Activated naive CD4-positive, alpha-beta T cell treated with anti-CD3 and anti-CD28 coated beads, Interleukin-2, amount 10 ng/mL, durations not matched to agents 7 days and 5 days (primary cell): ENCODE measurements around the gene SH3GLB2.

Source experiments
- CTCF ChIA-PET: fragments of 350-600 bp; sonication (Branson Sonifier 250); formaldehyde crosslinking; loops from one replicate; lab custom pipeline; 2021; ENCODE audit warnings: antibody characterized with exemption; lab: Charles Lee
- DNase-seq: peaks from one replicate; pipeline ENCODE4 v3.0.0-alpha.2; 2020
- H3K27ac Mint-ChIP-seq: one replicate; pipeline ENCODE4 v1.8.0; 2021; ENCODE audit warnings: mild to moderate bottlenecking, moderate library complexity, mixed read lengths
- H3K27me3 Mint-ChIP-seq: one replicate; pipeline ENCODE4 v1.8.0; 2021; ENCODE audit warnings: mild to moderate bottlenecking, mixed read lengths
- H3K36me3 Mint-ChIP-seq: one replicate; pipeline ENCODE4 v1.8.0; 2021; ENCODE audit warnings: mixed read lengths
- H3K4me1 Mint-ChIP-seq: one replicate; pipeline ENCODE4 v1.8.0; 2021; ENCODE audit warnings: mixed read lengths
- H3K4me3 Mint-ChIP-seq: one replicate; pipeline ENCODE4 v1.8.0; 2021; ENCODE audit warnings: mild to moderate bottlenecking, moderate library complexity, mixed read lengths
- H3K9me3 Mint-ChIP-seq: one replicate; pipeline ENCODE4 v1.8.0; 2021; ENCODE audit warnings: mixed read lengths

Gene SH3GLB2

GRCh38 chr9:129028192-129028966 lies at the start of gene SH3GLB2:
Gene SH3GLB2 (minus strand): TSS chr9:129028331. CDS start chr9:129028154, 177 bp downstream.
- Mint-ChIP-seq H3K27me3 (no peaks in the 10 kb centered on the region), H3K4me1 (peaks cover 31% of the 10 kb centered on the region), H3K36me3 (no peaks in the 10 kb centered on the region), H3K4me3 (peak within 1 kb of the TSS; percentile 82), H3K27ac (peak within 1 kb of the TSS; percentile 82), H3K9me3 (no peaks in the 10 kb centered on the region)
- CTCF ChIA-PET, result interaction anchor here (0.9 to 1.1 kb wide), 3 partner anchors 10 to 380 kb away, joined by 3 to 4 read pairs (median 3); no protein-coding TSS in a partner anchor
- DNase-seq, result peak; percentile 94

- Mint-ChIP-seq H3K4me3 (no peak overlapping the region), H3K36me3 (no peaks in the 10 kb centered on the region), H3K9me3 (no peaks in the 10 kb centered on the region), H3K27ac (no peak overlapping the region), H3K27me3 (no peaks in the 10 kb centered on the region), H3K4me1 (peaks cover 31% of the 10 kb centered on the region)
- no peak for DNase-seq
- CTCF ChIA-PET, result no interaction called here
Measured at GRCh38 chr9:129077236-129077635, 49.1 kb upstream of the SH3GLB2 start.

GRCh38 chr9:129076640-129077037 lies 48.5 kb upstream of the SH3GLB2 start:
- peaks cover 2% of the 10 kb centered on the region for H3K36me3 Mint-ChIP-seq
- CTCF ChIA-PET, result no interaction called here

GRCh38 chr9:129075996-129076639 lies 48.0 kb upstream of the SH3GLB2 start:
- H3K9me3 Mint-ChIP-seq, result no peaks in the 10 kb centered on the region
- H3K4me3 Mint-ChIP-seq, result no peak overlapping the region
- H3K4me1 Mint-ChIP-seq, result peaks cover 31% of the 10 kb centered on the region
- CTCF ChIA-PET, result no interaction called here
- H3K27me3 Mint-ChIP-seq, result no peaks in the 10 kb centered on the region
- H3K36me3 Mint-ChIP-seq, result peaks cover 2% of the 10 kb centered on the region
- DNase-seq, result no peak
- no peak overlapping the region for H3K27ac Mint-ChIP-seq

More at GRCh38 chr9:129076640-129077037, 48.5 kb upstream of the SH3GLB2 start:
- H3K9me3 Mint-ChIP-seq, result no peaks in the 10 kb centered on the region
- no peaks in the 10 kb centered on the region for H3K27me3 Mint-ChIP-seq
- no peak overlapping the region for H3K27ac Mint-ChIP-seq
- H3K4me1 Mint-ChIP-seq, result peaks cover 29% of the 10 kb centered on the region
- no peak for DNase-seq
- no peak overlapping the region for H3K4me3 Mint-ChIP-seq

GRCh38 chr9:129074106-129074505 lies 46.0 kb upstream of the SH3GLB2 start:
- DNase-seq, result no peak
- Mint-ChIP-seq H3K27ac (no peak overlapping the region), H3K36me3 (peaks cover 6% of the 10 kb centered on the region), H3K27me3 (no peaks in the 10 kb centered on the region), H3K9me3 (no peaks in the 10 kb centered on the region), H3K4me1 (peaks cover 37% of the 10 kb centered on the region), H3K4me3 (no peak overlapping the region)
- CTCF ChIA-PET, result no interaction called here

GRCh38 chr9:129073404-129073803 lies 45.3 kb upstream of the SH3GLB2 start:
- Mint-ChIP-seq H3K4me3 (no peak overlapping the region), H3K27ac (peak overlapping the region; percentile 30), H3K36me3 (peaks cover 11% of the 10 kb centered on the region), H3K4me1 (peaks cover 43% of the 10 kb centered on the region), H3K27me3 (no peaks in the 10 kb centered on the region), H3K9me3 (no peaks in the 10 kb centered on the region)
- no peak for DNase-seq
- CTCF ChIA-PET, result no interaction called here

- CTCF ChIA-PET, result no interaction called here
- no peaks in the 10 kb centered on the region for H3K27me3 Mint-ChIP-seq
- H3K4me3 Mint-ChIP-seq, result no peak overlapping the region
- H3K36me3 Mint-ChIP-seq, result peaks cover 13% of the 10 kb centered on the region
- DNase-seq, result no peak
- H3K4me1 Mint-ChIP-seq, result peaks cover 47% of the 10 kb centered on the region
- no peaks in the 10 kb centered on the region for H3K9me3 Mint-ChIP-seq
- H3K27ac Mint-ChIP-seq, result peak overlapping the region; percentile 61
Measured at GRCh38 chr9:129072171-129072570, 44.0 kb upstream of the SH3GLB2 start.

- H3K4me3 Mint-ChIP-seq, result no peak overlapping the region
- DNase-seq, result peak; percentile 63
- H3K27ac Mint-ChIP-seq, result peak overlapping the region; percentile 61
- no peaks in the 10 kb centered on the region for H3K27me3 Mint-ChIP-seq
- no peaks in the 10 kb centered on the region for H3K9me3 Mint-ChIP-seq
- CTCF ChIA-PET, result no interaction called here
- peaks cover 47% of the 10 kb centered on the region for H3K4me1 Mint-ChIP-seq
- peaks cover 13% of the 10 kb centered on the region for H3K36me3 Mint-ChIP-seq
Measured at GRCh38 chr9:129071526-129072126, 43.5 kb upstream of the SH3GLB2 start.

GRCh38 chr9:129070696-129071525 lies 42.8 kb upstream of the SH3GLB2 start:
- CTCF ChIA-PET, result no interaction called here
- no peak for DNase-seq
- no peaks in the 10 kb centered on the region for H3K27me3 Mint-ChIP-seq
- H3K27ac Mint-ChIP-seq, result peak overlapping the region; percentile 7
- no peak overlapping the region for H3K4me3 Mint-ChIP-seq
- H3K4me1 Mint-ChIP-seq, result peaks cover 47% of the 10 kb centered on the region
- H3K36me3 Mint-ChIP-seq, result peaks cover 14% of the 10 kb centered on the region
- H3K9me3 Mint-ChIP-seq, result no peaks in the 10 kb centered on the region

GRCh38 chr9:129069862-129070641 lies 41.9 kb upstream of the SH3GLB2 start:
- H3K27ac Mint-ChIP-seq, result peak overlapping the region; percentile 52
- peaks cover 47% of the 10 kb centered on the region for H3K4me1 Mint-ChIP-seq
- no peaks in the 10 kb centered on the region for H3K9me3 Mint-ChIP-seq
- no peak for DNase-seq
- no peak overlapping the region for H3K4me3 Mint-ChIP-seq
- no peaks in the 10 kb centered on the region for H3K27me3 Mint-ChIP-seq
- CTCF ChIA-PET, result no interaction called here
- peaks cover 18% of the 10 kb centered on the region for H3K36me3 Mint-ChIP-seq

- no peak overlapping the region for H3K4me3 Mint-ChIP-seq
- H3K4me1 Mint-ChIP-seq, result peaks cover 46% of the 10 kb centered on the region
- H3K9me3 Mint-ChIP-seq, result no peaks in the 10 kb centered on the region
- peak; percentile 83 for DNase-seq
- CTCF ChIA-PET, result no interaction called here
- H3K36me3 Mint-ChIP-seq, result peaks cover 21% of the 10 kb centered on the region
- no peaks in the 10 kb centered on the region for H3K27me3 Mint-ChIP-seq
- peak overlapping the region; percentile 93 for H3K27ac Mint-ChIP-seq
Measured at GRCh38 chr9:129068990-129069861, 41.1 kb upstream of the SH3GLB2 start.

GRCh38 chr9:129068110-129068509 lies 40.0 kb upstream of the SH3GLB2 start:
- Mint-ChIP-seq H3K36me3 (peaks cover 25% of the 10 kb centered on the region), H3K4me3 (no peak overlapping the region)

More at GRCh38 chr9:129068110-129068509, 40.0 kb upstream of the SH3GLB2 start:
- CTCF ChIA-PET, result interaction anchor here (1.5 kb wide), 1 partner anchor 12 kb away, joined by 3 read pairs; no protein-coding TSS in a partner anchor
- Mint-ChIP-seq H3K27ac (peak overlapping the region; percentile 93), H3K4me1 (peaks cover 37% of the 10 kb centered on the region), H3K27me3 (no peaks in the 10 kb centered on the region), H3K9me3 (no peaks in the 10 kb centered on the region)
- DNase-seq, result no peak
